NCI-H1436 treated with DMSO at 0.1 percent for 48 hours (cell line): ENCODE data around the gene FAM210B.
A peak's percentile ranks its signal among the peaks of the same experiment; 100 is the strongest.
"Not testable (repeated sequence)": the region's sequence is repeated elsewhere in the genome, so short reads cannot be mapped to it uniquely, and the experiment has no call there.

ENCODE experiments used
- DNase-seq: peaks from one replicate; lab custom pipeline; 2025; lab: John Stamatoyannopoulos, UW

FAM210B gene, protein sequence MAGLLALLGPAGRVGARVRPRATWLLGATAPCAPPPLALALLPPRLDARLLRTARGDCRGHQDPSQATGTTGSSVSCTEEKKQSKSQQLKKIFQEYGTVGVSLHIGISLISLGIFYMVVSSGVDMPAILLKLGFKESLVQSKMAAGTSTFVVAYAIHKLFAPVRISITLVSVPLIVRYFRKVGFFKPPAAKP

DNA sequence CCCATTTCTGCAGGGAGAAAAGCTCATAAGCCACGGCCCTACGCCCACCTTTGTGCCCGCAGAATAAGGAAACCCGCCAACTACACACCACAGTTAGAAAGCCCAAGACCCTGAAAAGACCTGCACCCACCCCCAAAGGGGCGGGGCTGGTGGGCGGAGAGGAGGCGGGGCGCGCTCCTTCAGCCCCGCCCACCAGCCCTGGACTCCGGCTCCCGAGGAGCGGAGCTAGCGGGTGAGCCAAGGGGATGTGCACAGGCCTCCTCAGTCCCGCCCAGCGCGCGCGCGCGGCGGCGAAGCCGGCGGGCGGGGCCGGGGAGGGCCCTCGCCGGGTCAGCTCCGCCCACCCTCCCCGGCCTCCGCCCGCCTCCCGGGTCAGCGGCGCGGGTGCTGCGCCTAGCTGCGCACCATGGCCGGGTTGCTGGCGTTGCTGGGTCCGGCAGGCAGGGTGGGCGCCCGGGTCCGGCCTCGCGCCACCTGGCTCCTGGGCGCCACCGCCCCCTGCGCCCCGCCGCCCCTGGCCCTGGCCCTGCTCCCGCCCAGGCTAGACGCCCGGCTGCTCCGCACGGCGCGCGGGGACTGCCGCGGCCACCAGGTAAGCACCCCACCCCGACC is at the start of gene FAM210B:
Gene FAM210B (plus strand): TSS at position 375 of the 612 bp plus-strand sequence. CDS start 32 bp downstream, at position 407.
- peak; percentile 44 for DNase-seq

DNA sequence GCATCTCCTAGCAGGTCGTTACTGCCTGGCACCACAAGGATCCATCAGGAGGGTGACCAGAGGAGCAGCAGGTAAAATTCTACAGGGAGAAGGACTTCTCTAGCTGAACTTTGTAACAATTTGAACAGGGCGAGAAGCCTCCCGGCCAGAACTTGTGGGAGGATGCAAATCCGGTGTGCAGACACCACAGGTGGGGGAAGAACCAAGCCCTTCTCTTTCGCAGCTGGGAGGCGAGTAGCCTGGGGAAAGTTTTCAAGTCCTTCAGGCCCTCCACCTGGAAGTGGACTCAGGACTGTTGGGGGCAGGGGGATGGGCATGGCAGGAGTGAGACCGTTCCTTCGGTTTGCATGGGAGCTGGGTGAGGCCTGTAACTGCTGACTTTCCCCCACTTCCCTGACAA is 42.7 kb upstream of the FAM210B start:
- no peak for DNase-seq

DNA sequence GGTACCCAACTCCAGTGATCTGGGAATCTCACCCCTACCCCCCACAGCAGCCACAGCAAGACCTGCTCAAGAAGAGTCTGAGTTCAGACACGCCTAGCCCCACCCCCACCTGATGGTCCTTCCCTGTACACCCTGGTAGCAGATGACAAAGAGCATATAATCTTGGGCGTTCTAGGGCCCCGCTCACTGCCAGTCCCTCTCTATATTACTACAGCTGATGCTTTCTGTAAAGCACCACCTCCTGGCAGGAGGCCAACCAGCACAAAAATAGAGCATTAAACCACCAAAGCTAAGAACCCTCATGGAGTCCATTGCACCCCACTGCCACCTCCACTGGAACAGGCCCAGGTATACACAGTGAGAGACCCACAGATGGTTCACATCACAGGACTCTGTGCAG is 42.3 kb upstream of the FAM210B start:
- no peak for DNase-seq

DNA sequence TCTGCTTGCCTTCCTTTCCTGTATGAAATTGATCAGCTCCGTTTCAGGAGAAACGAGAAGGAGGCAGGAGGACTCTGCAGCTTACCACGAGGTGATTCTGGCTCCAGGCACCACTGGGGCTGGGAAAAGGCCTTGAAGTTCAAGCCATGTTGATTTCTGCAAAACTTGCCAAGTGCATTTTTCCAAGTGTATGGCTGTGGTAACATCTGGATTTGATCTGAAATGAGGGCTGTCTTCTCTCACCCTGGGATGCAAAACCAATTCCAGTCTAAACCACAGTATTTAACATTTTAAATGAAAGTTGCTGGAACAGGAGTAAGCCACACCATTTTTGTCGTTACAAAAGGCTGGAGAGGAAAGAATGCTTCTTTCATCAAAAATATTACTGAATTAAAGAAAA is 36.1 kb upstream of the FAM210B start:
- DNase-seq: no peak

DNA sequence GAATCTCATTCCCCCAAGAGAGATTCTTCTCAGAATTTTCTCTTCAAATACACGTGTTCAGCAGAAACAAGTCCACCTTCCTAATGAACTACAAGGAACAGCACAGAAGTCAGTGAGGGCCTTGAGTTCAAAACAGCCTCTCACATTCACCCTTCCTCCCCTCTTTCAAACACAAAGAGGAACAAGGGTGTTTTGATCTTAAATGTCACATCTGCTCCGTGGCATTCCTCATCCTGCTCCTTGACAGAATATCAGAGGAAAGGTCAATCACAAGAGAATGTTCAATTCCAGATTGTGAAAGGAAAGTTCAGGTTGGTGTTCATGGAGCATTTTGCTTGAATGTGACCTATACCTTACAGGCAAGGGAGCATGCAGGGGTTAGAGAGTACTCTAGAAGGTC is 35.6 kb upstream of the FAM210B start:
- DNase-seq: no peak

DNA sequence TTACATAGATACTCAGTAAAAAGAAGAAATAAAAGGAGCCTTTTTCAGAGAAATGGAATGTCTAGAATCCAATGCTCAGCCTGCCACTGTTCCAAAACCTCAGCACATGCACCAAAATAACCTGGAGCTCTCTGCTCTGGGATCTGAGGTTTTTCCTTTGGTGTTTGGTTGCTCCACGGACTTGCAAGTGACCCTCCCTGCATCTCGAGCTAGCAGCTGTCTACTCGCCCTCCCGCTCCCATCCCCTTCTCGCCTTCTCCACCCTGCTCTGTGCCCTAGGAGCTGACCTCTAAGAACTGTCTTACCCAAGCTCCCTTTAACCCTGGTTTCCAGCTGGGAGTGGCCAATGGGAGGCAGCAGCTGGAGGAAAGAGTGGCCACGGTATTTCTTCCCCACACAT is 35.1 kb upstream of the FAM210B start:
- DNase-seq: no peak

DNA sequence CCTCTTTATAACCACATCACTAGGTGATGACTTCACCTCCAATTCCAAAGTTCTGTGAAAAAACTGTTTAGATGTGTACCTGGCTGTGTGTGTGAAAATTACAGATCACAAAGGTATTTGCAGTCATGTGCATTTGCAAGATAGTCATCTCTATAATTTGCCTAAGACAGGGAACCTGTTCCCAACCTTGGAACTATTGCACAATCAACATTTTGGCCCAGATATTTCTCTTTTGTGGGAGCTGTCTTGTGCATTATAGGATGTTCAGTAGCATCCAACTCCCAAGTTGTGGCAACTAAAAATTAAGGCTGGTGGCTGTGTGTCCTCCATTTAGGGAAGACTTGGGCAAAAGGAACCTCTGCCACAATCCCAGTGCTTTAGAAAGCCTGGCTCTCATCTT is 34.0 kb upstream of the FAM210B start:
- no peak for DNase-seq

DNA sequence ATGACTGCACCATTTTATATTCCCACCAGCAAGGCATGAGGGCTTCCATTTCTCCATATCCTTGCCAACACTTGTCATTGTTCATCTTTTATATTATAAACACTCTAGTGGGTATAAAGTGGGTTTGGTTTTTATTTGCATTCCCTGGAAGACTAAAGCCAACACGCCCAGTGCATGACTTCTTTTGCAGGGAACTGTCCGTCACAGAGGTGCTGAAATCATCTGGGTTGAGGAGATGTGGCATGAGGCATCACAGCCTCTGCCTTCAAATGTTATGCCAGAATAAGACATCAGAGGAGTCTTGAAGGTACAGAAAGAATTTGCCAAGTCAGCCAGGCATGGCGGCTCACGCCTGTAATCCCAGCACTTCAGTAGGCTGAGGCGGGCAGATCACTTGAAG is 29.9 kb upstream of the FAM210B start:
- no peak for DNase-seq

DNA sequence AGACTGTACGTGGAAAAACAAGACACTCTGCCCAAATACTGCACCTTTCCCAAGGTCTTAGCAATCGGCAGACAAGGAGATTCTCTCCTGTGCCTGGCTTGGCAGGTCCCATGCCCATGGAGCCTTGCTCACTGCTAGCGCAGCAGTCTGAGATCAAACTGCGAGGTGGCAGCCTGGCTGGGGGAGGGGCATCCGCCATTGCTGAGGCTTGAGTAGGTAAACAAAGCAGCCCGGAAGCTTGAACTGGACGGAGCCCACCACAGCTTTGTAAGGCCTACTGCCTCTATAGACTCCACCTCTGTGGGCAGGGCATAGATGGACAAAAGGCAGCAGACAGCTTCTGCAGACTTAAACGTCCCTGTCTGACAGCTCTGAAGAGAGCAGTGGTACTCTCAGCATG is 22.1 kb upstream of the FAM210B start:
- not testable (repeated sequence) for DNase-seq

DNA sequence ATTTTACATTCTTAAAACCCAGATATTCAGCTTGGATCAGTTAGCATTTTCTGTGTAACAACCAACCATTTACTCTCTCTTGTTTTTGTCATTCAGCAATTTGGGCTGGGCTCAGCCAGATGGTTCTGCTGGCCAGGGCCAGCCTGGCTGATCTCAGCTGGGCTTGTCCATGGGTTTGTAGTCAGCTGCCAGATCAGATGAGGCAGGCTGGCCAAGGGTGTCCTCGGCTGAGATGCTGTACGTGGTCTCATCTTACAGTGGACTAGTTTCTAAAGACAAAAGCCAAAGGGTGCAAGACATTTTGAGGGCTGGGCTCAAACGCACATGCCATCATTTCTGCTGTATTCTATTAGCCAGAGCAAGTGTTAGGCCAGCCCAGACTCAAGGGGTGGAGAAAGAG is 16.0 kb upstream of the FAM210B start:
- DNase-seq: no peak

DNA sequence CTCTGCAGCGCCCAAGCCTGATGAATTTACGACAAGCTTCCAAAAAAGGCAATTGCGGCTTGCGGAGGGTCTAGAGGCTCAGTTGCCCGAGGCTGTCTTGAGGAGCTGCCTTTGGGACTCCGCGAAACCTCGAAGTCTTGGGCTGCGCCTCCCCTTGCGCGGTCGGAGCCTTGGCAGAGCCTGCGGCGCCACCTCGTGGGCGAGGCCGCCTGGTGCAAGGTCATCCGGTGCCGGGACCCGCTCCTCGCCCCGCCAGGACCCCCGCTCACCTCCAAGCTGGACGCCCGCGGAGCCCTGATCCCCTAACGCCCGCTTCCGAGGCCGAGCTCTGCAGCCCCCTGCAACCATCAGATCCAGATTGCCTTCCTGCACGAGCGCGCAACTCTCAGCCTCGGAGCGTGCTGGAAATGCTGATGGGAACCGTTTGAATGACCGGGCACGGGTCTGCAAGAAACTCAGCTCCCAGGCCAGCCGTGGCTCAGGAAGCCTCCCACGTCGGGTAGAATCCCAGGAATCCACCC is 14.9 kb upstream of the FAM210B start:
- no peak for DNase-seq

DNA sequence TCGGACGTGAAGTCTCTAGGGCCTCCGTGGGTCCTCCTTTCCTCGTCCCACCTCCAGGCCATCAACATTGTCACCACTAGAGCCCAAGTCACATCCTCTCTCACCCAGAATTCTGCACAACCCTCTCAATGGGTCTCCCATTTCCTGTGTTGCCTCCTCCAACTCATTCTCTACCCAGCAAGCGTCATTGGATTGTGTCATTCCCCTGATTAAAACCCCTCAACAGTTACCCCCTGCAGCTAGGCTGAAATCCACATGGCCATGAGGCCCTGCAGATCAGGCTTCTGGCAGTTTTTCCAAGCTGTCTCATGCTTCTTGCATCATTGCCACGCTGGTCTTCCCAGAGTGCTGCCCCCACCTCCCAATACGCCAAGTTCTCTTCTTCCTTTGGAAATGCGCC is 12.9 kb upstream of the FAM210B start:
- DNase-seq: no peak

DNA sequence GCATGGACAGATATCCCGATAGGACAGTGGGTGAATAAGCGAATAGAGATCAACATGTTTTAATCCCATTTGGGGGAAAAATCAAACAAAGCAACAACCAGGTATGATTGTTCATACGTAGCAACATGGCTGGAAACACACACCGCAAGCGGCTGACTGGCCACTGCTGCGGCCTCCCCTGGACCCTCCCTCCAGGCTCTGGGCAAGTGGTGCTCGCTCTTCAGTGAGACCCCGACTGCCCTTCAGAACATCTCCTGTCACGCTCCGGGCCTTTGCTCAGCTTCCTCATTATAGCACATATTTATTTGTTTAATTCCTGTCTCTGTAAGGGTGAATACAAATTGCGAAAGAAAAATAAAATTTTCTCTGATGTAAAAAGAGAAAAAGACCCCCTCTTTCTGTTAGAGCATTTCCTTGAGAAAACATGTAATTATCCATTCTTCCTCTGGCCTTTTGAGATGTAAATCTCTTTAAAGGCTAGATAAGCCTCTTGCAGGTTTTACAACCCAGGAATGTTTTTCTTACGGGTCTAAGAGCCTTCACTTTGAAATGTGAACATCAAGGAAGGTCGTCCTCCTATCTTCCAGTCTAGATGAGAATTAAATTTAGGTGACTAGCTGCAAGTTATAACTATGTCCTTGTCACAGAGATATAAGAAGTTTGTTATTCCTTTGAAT is 11.0 kb upstream of the FAM210B start:
- no peak for DNase-seq

DNA sequence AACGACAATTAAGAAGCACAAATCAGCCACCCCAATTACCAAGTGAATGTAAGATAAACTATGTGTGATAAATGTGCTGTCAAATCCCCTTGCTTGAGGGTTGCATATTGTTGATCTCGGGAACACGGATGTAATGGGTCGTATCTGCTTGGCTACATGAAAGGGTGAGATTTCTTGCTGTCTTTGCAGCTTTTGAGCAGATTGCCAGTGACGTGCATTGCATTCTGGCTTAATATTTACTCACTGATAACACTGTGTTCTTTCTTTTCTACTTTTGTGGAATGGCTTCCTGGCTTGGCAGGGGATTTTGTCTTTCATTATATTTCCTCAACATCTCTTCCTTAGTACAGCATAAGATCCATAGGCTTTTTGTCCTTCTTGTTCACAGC is 10.5 kb upstream of the FAM210B start:
- no peak for DNase-seq

DNA sequence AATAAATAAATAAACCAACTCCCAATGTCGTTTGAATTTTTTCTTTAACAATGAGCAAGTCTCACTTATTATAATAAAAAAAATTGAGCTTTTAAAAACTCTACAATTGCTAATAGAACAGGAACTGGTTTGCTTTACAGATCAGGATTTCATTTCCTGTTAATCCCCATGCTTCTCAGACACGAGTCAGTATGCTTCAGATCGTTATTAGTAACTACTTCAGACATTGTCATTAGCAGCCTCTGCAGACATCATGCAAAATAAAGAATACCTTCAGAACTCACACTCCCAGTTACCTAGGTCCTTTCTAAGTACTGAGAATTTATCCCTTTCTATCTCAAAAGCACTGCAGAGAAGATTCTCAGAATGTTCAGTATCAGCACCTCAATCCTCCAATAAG is 10.0 kb upstream of the FAM210B start:
- no peak for DNase-seq

DNA sequence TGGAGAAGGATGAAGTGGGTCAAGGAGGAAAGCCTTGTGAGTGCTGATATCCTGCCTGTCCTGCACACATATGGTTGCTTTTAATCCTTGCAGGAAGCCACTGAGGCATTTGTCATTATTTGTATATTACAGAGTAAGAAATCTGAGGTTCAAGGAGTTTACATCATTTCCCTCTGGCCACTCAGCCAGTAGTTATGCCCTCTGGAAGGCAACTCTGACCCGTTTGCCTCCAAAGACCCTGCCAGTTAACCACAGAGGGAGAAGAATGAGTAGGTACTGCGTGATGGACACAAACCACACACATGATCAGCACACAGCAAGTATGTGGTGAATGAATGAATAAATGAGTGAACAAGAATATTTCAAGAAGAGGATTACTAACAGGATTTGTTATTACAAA is 7.9 kb upstream of the FAM210B start:
- no peak for DNase-seq

DNA sequence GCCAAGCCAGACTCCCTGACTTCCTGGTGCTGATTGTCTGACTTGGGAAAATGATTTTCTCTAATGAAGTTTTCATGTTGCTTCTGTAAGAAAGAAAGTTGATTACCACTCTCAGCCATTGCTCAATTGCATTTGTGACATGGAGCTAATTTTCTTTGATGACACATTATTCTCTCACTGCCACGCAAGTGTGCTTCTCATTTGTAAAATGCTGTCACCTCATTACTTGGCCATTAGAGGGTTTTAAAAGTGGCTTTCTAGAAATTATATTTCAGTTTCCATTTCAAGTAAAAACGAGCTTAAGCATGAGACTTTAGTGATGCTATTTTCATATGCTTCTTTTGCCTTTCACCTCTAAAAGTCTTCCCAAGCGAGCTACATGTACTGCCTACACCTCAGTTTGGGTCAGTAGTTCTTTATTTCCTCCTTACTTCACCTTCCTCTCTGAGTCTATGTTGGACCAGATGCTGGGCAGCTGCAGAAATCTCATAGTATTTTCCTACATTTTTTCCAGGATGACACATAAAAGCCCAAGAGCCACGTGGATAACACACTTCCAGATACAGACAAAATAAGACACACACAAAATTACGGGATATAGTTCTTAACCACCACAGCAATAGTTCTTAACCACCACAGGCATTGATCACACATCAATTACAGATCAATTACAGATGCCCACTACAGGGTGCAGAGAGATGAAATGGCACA is 6.3 kb upstream of the FAM210B start:
- DNase-seq: no peak

DNA sequence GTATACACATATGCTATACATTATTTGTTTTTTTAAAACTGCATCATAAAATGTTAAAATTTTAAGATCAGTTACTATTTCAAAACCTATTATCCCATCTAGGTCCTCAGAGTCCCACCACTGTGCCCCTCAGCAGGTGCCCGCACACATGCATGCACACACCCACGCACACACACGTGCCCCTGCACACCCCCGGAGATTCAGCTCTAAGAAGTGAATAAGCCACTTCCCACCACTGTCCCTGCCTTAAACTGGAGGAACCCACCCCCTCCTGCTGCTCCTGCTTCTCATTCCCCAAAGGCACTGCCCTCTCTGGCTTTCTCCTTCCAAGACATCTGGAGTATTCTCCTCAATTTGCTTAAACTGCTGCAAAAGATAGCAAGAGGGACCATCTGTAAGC is 5.4 kb upstream of the FAM210B start:
- no peak for DNase-seq

DNA sequence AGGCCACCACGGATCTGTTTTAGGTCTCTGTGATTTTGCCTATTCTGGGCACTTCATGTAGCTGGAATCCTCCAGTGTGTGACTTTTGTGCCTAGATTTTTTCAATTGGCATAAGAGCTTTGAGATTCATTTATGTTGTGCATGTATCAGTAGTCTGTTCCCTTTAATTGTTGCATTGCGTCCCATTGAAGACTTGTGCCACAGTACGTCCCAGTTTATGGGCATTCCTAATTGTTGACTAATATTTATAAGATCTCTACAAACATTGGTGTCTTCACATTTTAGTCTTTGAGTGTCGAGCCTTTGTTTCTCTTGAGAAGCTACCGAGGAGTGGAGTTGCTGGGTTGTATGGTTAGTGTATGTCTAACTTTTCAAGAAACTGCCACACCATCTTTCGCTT is 704 bp upstream of the FAM210B start:
- DNase-seq: no peak

DNA sequence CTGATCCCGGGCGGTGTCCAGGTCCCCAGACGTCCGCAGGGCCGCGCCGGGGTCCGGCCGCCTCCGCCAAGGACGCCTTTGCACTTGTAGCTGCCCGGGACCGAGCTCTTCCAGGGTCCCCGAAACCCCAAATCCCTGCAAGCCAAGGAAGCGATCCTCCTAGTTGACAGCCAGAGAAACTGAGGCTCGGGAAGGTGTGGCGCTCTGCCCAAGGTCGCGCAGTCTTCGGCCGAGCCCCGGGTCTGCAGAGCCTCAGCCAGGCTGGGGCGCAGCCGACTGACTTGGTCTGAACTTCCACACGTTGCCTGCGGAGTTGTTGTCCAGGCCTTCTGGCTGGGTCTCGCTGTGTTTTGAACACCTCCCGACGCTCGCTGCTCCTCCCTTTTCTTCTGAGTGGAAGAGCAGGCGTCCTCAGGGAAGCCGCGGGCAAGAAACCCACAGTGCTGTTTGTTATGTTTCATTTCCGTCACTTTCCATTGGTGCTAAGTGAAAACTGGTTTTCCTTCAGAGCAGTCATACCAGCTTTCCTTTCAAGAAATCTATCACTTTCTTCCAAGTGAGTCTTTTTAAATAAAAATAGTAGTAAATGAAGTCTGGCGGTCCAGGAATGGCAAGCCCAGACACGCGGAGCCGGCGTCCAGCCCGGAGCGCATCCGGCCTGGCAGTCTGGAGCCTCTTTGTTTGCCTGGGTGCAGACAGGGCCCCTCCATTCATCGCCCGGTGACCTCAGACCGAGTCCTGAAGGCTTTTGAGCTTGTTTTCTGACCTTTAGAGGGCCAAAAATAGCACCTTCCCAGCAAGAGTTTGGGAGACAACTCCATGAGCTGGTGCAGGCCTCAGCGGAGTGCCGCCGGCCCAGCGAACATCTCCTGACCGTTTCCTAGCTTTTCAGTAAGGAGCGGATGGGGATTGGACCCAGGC is 698 bp downstream of the FAM210B start:
- DNase-seq: no peak

DNA sequence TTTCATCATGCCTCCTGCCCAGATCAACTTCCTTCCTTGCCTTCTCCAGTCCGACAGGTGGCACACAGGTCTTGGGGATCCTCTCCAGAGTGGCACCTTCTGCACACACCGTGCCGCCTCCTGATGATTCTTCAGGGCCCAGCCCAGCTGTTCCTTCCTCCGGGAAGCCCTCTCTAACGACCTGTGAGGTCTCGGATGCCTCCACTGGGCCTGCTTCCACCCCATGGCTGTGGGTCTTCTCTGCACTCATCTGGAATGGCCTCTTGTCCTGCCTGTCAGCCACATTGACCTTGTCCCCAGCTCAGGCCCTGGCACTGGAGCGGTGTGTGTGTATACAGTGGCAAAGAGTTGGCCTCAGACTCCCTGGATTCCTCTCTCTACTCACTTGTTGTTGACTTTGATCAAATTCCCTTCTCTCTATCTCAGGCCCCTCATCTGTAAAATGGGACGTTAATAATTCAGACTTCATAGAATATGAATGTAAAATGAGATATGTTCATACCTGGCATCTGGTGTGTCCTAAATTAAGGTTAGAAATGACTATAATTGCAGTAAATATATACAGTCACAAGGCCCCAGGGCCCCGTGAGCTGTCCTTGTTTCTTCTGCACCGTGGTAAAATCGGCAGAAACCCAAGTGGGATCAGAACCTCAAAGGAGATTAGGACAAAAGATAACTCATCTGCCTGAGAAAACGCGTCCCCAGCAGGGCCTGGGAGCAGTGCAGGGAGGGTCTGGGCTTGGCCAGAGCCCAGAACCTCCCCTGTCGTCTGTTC is 1.5 kb downstream of the FAM210B start:
- DNase-seq: no peak
